Uterus (tissue), 2 donors: ENCODE results near the gene PRTN3.

Experiments used
- POLR2A ChIP-seq, 2 donors: fragments of 450-650 bp; IDR thresholded peaks; one replicate each; pipeline ENCODE4 v1.6.1; 2016; ENCODE audit warnings: antibody characterized with exemption in 2 of 2, mild to moderate bottlenecking in 1 of 2, moderate library complexity in 1 of 2
- TF ChIP-seq, protein P1 (sequence below), 4 experiments: fragments of 200-600 bp in 2 of 4; fragments of 450-650 bp in 2 of 4; sonication (generic) in 2 of 4; IDR thresholded peaks; one replicate each; pipeline ENCODE4 v1.5.1; 2016 to 2019; ENCODE audit warnings: antibody characterized with exemption in 4 of 4, mild to moderate bottlenecking in 2 of 4, moderate library complexity in 1 of 4

GRCh38 chr19:796692-797527 lies 43.9 kb upstream of the PRTN3 start, which contains the start of gene PTBP1:
- TF ChIP-seq, protein P1, sequence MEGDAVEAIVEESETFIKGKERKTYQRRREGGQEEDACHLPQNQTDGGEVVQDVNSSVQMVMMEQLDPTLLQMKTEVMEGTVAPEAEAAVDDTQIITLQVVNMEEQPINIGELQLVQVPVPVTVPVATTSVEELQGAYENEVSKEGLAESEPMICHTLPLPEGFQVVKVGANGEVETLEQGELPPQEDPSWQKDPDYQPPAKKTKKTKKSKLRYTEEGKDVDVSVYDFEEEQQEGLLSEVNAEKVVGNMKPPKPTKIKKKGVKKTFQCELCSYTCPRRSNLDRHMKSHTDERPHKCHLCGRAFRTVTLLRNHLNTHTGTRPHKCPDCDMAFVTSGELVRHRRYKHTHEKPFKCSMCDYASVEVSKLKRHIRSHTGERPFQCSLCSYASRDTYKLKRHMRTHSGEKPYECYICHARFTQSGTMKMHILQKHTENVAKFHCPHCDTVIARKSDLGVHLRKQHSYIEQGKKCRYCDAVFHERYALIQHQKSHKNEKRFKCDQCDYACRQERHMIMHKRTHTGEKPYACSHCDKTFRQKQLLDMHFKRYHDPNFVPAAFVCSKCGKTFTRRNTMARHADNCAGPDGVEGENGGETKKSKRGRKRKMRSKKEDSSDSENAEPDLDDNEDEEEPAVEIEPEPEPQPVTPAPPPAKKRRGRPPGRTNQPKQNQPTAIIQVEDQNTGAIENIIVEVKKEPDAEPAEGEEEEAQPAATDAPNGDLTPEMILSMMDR (IDR thresholded peaks at IDR 0.05), result peak; percentile 7 to 13 (median 10)
- TF ChIP-seq POLR2A (IDR thresholded peaks at IDR 0.05), result peak; percentile 50 to 84
